Caco-2 (cell line): ENCODE data around the gene ADIPOR2. TPM values are rescaled to one million over a fixed set of nuclear protein-coding genes. Genes with fewer than 3 reads are reported as not detected.

Source experiments
- BruUV-seq: library from RNA; stranded (reverse); fragments of 400-500 nt; replicated peaks from 2 replicates; lab custom pipeline; 2021; lab: Mats Ljungman, UMichigan
- CTCF ChIA-PET: fragments of 300-600 bp; sonication (Branson Sonifier 250); formaldehyde crosslinking; loops from one replicate; lab custom pipeline; 2022; ENCODE audit warnings: antibody characterized with exemption; lab: Charles Lee
- POLR2A ChIA-PET: fragments of 300-600 bp; sonication (Branson Sonifier 250); formaldehyde crosslinking; loops from one replicate; lab custom pipeline; 2022; ENCODE audit warnings: antibody characterized with exemption; lab: Charles Lee
- DNase-seq, 2 experiments: peaks; one replicate each; pipeline versions ENCODE4 v3.0.0 to v3.0.0-alpha.2; 2020 to 2022
- H3K27me3 ChIP-seq: replicated peaks from 2 replicates; pipeline ENCODE4 v1.6.0; 2011; ENCODE audit warnings: low read length; ENCODE audit not compliant: control insufficient read depth, insufficient read depth
- H3K36me3 ChIP-seq: 2 replicates; pipeline ENCODE4 v1.5.1; 2011; ENCODE audit warnings: low read length; ENCODE audit not compliant: control insufficient read depth, insufficient read depth
- H3K4me1 ChIP-seq: fragments of 250-450 bp; sonication (Bioruptor Pico); 2 replicates; pipeline ENCODE4 v1.5.1; 2020; ENCODE audit warnings: mild to moderate bottlenecking
- H3K4me3 ChIP-seq: 2 replicates; pipeline ENCODE4 v1.5.1; 2011; ENCODE audit warnings: low read depth, mild to moderate bottlenecking, control low read depth, low read length
- H3K9me3 ChIP-seq: fragments of 250-450 bp; sonication (Bioruptor Pico); 2 replicates; pipeline ENCODE4 v1.5.1; 2020; ENCODE audit warnings: mild to moderate bottlenecking, moderate library complexity
- H3K27ac Mint-ChIP-seq: one replicate; pipeline ENCODE4 v1.8.0; 2022; ENCODE audit warnings: mixed read lengths; ENCODE audit not compliant: unreplicated experiment
- H3K27me3 Mint-ChIP-seq: one replicate; pipeline ENCODE4 v1.8.0; 2022; ENCODE audit warnings: mixed read lengths; ENCODE audit not compliant: insufficient read depth, unreplicated experiment
- H3K36me3 Mint-ChIP-seq: one replicate; pipeline ENCODE4 v1.8.0; 2022; ENCODE audit warnings: mild to moderate bottlenecking, mixed read lengths; ENCODE audit not compliant: insufficient read depth, unreplicated experiment
- H3K4me1 Mint-ChIP-seq: one replicate; pipeline ENCODE4 v1.8.0; 2022; ENCODE audit warnings: low read depth, mixed read lengths; ENCODE audit not compliant: unreplicated experiment
- H3K4me3 Mint-ChIP-seq: one replicate; pipeline ENCODE4 v1.8.0; 2022; ENCODE audit warnings: mild to moderate bottlenecking, moderate library complexity, mixed read lengths; ENCODE audit not compliant: unreplicated experiment
- H3K9me3 Mint-ChIP-seq: one replicate; pipeline ENCODE4 v1.8.0; 2022; ENCODE audit warnings: mixed read lengths; ENCODE audit not compliant: unreplicated experiment
- CTCF ChIP-seq, 2 experiments: fragments of 200-600 bp in 1 of 2; IDR thresholded peaks; 1 replicate in 1 of 2; 2 replicates in 1 of 2; pipeline versions ENCODE4 v1.5.1 to v1.8.0; 2011 to 2022; ENCODE audit warnings: antibody characterized with exemption in 1 of 2, control low read depth in 1 of 2, inconsistent platforms in 1 of 2, low read depth in 1 of 2, low read length in 1 of 2, mild to moderate bottlenecking in 1 of 2, moderate library complexity in 1 of 2; ENCODE audit not compliant: insufficient read depth in 1 of 2, severe bottlenecking in 1 of 2, unreplicated experiment in 1 of 2
- intact Hi-C: fragments of 100-400 bp; cut with micrococcal nuclease; formaldehyde crosslinking; loops from one replicate; pipeline ENCODE4 v1.10.0; 2022; ENCODE audit not compliant: unreplicated experiment
- total RNA-seq: library from RNA; stranded (reverse); gene quantifications from 2 replicates; pipeline ENCODE4 v1.2.3, GENCODE V29; 2022

The ADIPOR2 gene
- total RNA-seq, 1 experiment from 2014 or later: 119 TPM

- ChIA-PET CTCF (no interaction called here), POLR2A (no interaction called here)
- no peaks in the 10 kb centered on the region for H3K36me3 ChIP-seq
- BruUV-seq: no TSS peak
- Mint-ChIP-seq H3K27ac (no peak overlapping the region), H3K4me1 (peaks cover 6% of the 10 kb centered on the region), H3K36me3 (no peaks in the 10 kb centered on the region), H3K27me3 (no peaks in the 10 kb centered on the region), H3K4me3 (no peak overlapping the region), H3K9me3 (no peaks in the 10 kb centered on the region)
- TF ChIP-seq CTCF (IDR thresholded peaks at IDR 0.05; ENCODE audit: insufficient read depth in 1 of 2, low read depth in 1 of 2, low read length in 1 of 2, severe bottlenecking in 1 of 2, unreplicated experiment in 1 of 2): no peak
- no peaks in the 10 kb centered on the region for H3K27me3 ChIP-seq
- H3K4me3 ChIP-seq: no peak overlapping the region
- peaks cover 18% of the 10 kb centered on the region for H3K4me1 ChIP-seq
- DNase-seq: no peak
- no peaks in the 10 kb centered on the region for H3K9me3 ChIP-seq
- intact Hi-C loops: no loop called here
Measured at GRCh38 chr12:1810931-1811280, 120.0 kb downstream of the ADIPOR2 start.

GRCh38 chr12:1811281-1811947, 120.5 kb downstream of the ADIPOR2 start:
- no peaks in the 10 kb centered on the region for H3K36me3 Mint-ChIP-seq
- POLR2A ChIA-PET: no interaction called here
- intact Hi-C loops: no loop called here

GRCh38 chr12:1811948-1812291, 121.0 kb downstream of the ADIPOR2 start:
- Mint-ChIP-seq H3K9me3 (no peaks in the 10 kb centered on the region), H3K27ac (no peak overlapping the region), H3K27me3 (no peaks in the 10 kb centered on the region), H3K4me1 (peaks cover 13% of the 10 kb centered on the region), H3K36me3 (no peaks in the 10 kb centered on the region), H3K4me3 (no peak overlapping the region)
- H3K4me3 ChIP-seq: no peak overlapping the region
- ChIA-PET POLR2A (no interaction called here), CTCF (interaction anchor here (0.7 to 1.4 kb wide), 2 partner anchors 21 to 128 kb away, joined by 3 to 6 read pairs; no protein-coding TSS in a partner anchor)
- no peaks in the 10 kb centered on the region for H3K36me3 ChIP-seq
- DNase-seq: no peak
- H3K27me3 ChIP-seq: no peaks in the 10 kb centered on the region
- TF ChIP-seq CTCF (IDR thresholded peaks at IDR 0.05; ENCODE audit: insufficient read depth in 1 of 2, low read depth in 1 of 2, low read length in 1 of 2, severe bottlenecking in 1 of 2, unreplicated experiment in 1 of 2): no peak
- H3K4me1 ChIP-seq: peaks cover 26% of the 10 kb centered on the region
- no peaks in the 10 kb centered on the region for H3K9me3 ChIP-seq
- no TSS peak for BruUV-seq
- intact Hi-C loops: loop anchor here (2.0 kb wide), 1 partner anchor 19 kb away; no protein-coding TSS in a partner anchor

More at GRCh38 chr12:1811281-1811947, 120.5 kb downstream of the ADIPOR2 start:
- Mint-ChIP-seq H3K9me3 (no peaks in the 10 kb centered on the region), H3K4me3 (no peak overlapping the region), H3K27me3 (no peaks in the 10 kb centered on the region), H3K4me1 (peaks cover 10% of the 10 kb centered on the region), H3K27ac (no peak overlapping the region)
- H3K4me1 ChIP-seq: peaks cover 23% of the 10 kb centered on the region
- H3K36me3 ChIP-seq: no peaks in the 10 kb centered on the region
- no peak for TF ChIP-seq CTCF (IDR thresholded peaks at IDR 0.05; ENCODE audit: insufficient read depth in 1 of 2, low read depth in 1 of 2, low read length in 1 of 2, severe bottlenecking in 1 of 2, unreplicated experiment in 1 of 2)
- no peaks in the 10 kb centered on the region for H3K27me3 ChIP-seq
- DNase-seq: no peak
- BruUV-seq: no TSS peak
- CTCF ChIA-PET: interaction anchor here (0.7 kb wide), 1 partner anchor 21 kb away, joined by 3 read pairs; no protein-coding TSS in a partner anchor
- no peaks in the 10 kb centered on the region for H3K9me3 ChIP-seq
- H3K4me3 ChIP-seq: no peak overlapping the region
